Measurements from ENCODE around the gene TCF4.
A peak's percentile ranks its signal among the peaks of the same experiment; 100 is the strongest.

The TCF4 gene

GRCh38 chr18:55588111-55588869 lies at the start of gene TCF4:
TSS of gene TCF4 (minus strand) at chr18:55588192. CDS start at chr18:55587116, 1,076 bp downstream.
- peak in 1 of 3 donors; percentile 3 for DNase-seq (ENCODE audit: low read depth in 2 of 3, low spot score in 1 of 3)

- DNase-seq (ENCODE audit: low read depth in 2 of 3, low spot score in 1 of 3), result no peak
These were observed 49.2 kb upstream of the TCF4 start for GRCh38 chr18:55637204-55637603.

GRCh38 chr18:55635439-55635838 lies 47.4 kb upstream of the TCF4 start:
- DNase-seq (ENCODE audit: low read depth in 2 of 3, low spot score in 1 of 3), result no peak

GRCh38 chr18:55634545-55634944 lies 46.6 kb upstream of the TCF4 start:
- DNase-seq (ENCODE audit: low read depth in 2 of 3, low spot score in 1 of 3), result no peak

- no peak for DNase-seq (ENCODE audit: low read depth in 2 of 3, low spot score in 1 of 3)
These were observed 45.0 kb upstream of the TCF4 start for GRCh38 chr18:55633032-55633431.

- no peak for DNase-seq (ENCODE audit: low read depth in 2 of 3, low spot score in 1 of 3)
These were observed 41.1 kb upstream of the TCF4 start for GRCh38 chr18:55629133-55629532.

- DNase-seq (ENCODE audit: low read depth in 2 of 3, low spot score in 1 of 3), result no peak
These were observed 39.0 kb upstream of the TCF4 start for GRCh38 chr18:55627007-55627406.

GRCh38 chr18:55625901-55626300 lies 37.9 kb upstream of the TCF4 start:
- no peak for DNase-seq (ENCODE audit: low read depth in 2 of 3, low spot score in 1 of 3)

- no peak for DNase-seq (ENCODE audit: low read depth in 2 of 3, low spot score in 1 of 3)
These were observed 35.6 kb upstream of the TCF4 start for GRCh38 chr18:55623626-55624025.

- DNase-seq (ENCODE audit: low read depth in 2 of 3, low spot score in 1 of 3), result no peak
These were observed 22.5 kb upstream of the TCF4 start for GRCh38 chr18:55610506-55610905.

GRCh38 chr18:55609160-55609825 lies 21.3 kb upstream of the TCF4 start:
- no peak for DNase-seq (ENCODE audit: low read depth in 2 of 3, low spot score in 1 of 3)

- DNase-seq (ENCODE audit: low read depth in 2 of 3, low spot score in 1 of 3), result no peak
These were observed 20.5 kb upstream of the TCF4 start for GRCh38 chr18:55608497-55608896.

- no peak for DNase-seq (ENCODE audit: low read depth in 2 of 3, low spot score in 1 of 3)
These were observed 19.8 kb upstream of the TCF4 start for GRCh38 chr18:55607773-55608172.

- DNase-seq (ENCODE audit: low read depth in 2 of 3, low spot score in 1 of 3), result no peak
These were observed 17.8 kb upstream of the TCF4 start for GRCh38 chr18:55605733-55606338.

- no peak for DNase-seq (ENCODE audit: low read depth in 2 of 3, low spot score in 1 of 3)
These were observed 15.8 kb upstream of the TCF4 start for GRCh38 chr18:55603775-55604174.

- DNase-seq (ENCODE audit: low read depth in 2 of 3, low spot score in 1 of 3), result no peak
These were observed 5.9 kb upstream of the TCF4 start for GRCh38 chr18:55593888-55594287.

GRCh38 chr18:55592572-55592971 lies 4.6 kb upstream of the TCF4 start:
- DNase-seq (ENCODE audit: low read depth in 2 of 3, low spot score in 1 of 3), result no peak

GRCh38 chr18:55592106-55592505 lies 4.1 kb upstream of the TCF4 start:
- no peak for DNase-seq (ENCODE audit: low read depth in 2 of 3, low spot score in 1 of 3)

- DNase-seq (ENCODE audit: low read depth in 2 of 3, low spot score in 1 of 3), result peak; percentile 49 to 70 (median 53)
These were observed 1.8 kb upstream of the TCF4 start for GRCh38 chr18:55589625-55590291.

- no peak for DNase-seq (ENCODE audit: low read depth in 2 of 3, low spot score in 1 of 3)
These were observed 1.0 kb upstream of the TCF4 start for GRCh38 chr18:55588870-55589595.

Measured in stimulated activated CD4-positive, alpha-beta T cell treated with anti-CD3 and anti-CD28 coated beads, Interleukin-12 subunit alpha, Interleukin-12 subunit beta, amount 100 ng/mL, for 48 hours (primary cell).